Glutamatergic neuron (in vitro differentiated cells): Measurements from ENCODE around the gene FZD2. TPM values are rescaled to one million over a fixed set of nuclear protein-coding genes. Genes with fewer than 3 reads are reported as not detected.

Source experiments
- DNase-seq: peaks from one replicate; pipeline ENCODE4 v3.0.0; 2022
- H3K27ac Mint-ChIP-seq: one replicate; pipeline ENCODE4 v1.8.0; 2020; ENCODE audit warnings: mild to moderate bottlenecking, mixed read lengths, inconsistent platforms; ENCODE audit not compliant: unreplicated experiment
- H3K27me3 Mint-ChIP-seq: one replicate; pipeline ENCODE4 v1.8.0; 2020; ENCODE audit warnings: mild to moderate bottlenecking, moderate library complexity, mixed read lengths, inconsistent platforms; ENCODE audit not compliant: unreplicated experiment
- H3K36me3 Mint-ChIP-seq: one replicate; pipeline ENCODE4 v1.8.0; 2020; ENCODE audit warnings: mild to moderate bottlenecking, mixed read lengths, inconsistent platforms; ENCODE audit not compliant: unreplicated experiment
- H3K4me1 Mint-ChIP-seq: one replicate; pipeline ENCODE4 v1.8.0; 2020; ENCODE audit warnings: mild to moderate bottlenecking, low read depth, mixed read lengths, inconsistent platforms; ENCODE audit not compliant: unreplicated experiment
- H3K4me3 Mint-ChIP-seq: one replicate; pipeline ENCODE4 v1.8.0; 2020; ENCODE audit warnings: mild to moderate bottlenecking, mixed read lengths, inconsistent platforms; ENCODE audit not compliant: unreplicated experiment
- H3K9me3 Mint-ChIP-seq: one replicate; pipeline ENCODE4 v1.8.0; 2020; ENCODE audit warnings: mild to moderate bottlenecking, moderate library complexity, mixed read lengths, inconsistent platforms; ENCODE audit not compliant: unreplicated experiment
- CTCF ChIP-seq: fragments of 200-600 bp; sonication (generic); IDR thresholded peaks from one replicate; pipeline ENCODE4 v1.5.0; 2021; ENCODE audit not compliant: partially characterized antibody, unreplicated experiment
- total RNA-seq: library from RNA; stranded (reverse); fragmentation: NEBNext Ultra II Directional; extraction: Animal tissue kit (Norgen Biotek cat#: 25700); gene quantifications from one replicate; pipeline ENCODE4 v1.2.1, GENCODE V29; 2021; ENCODE audit not compliant: unreplicated experiment

The FZD2 gene
- total RNA-seq, 1 donor from 2014 or later: 1.3 TPM

GRCh38 chr17:44610331-44610730 lies 53.0 kb downstream of the FZD2 start:
- Mint-ChIP-seq H3K9me3 (peaks cover 2% of the 10 kb centered on the region), H3K27ac (no peak overlapping the region), H3K4me3 (no peak overlapping the region), H3K36me3 (no peaks in the 10 kb centered on the region), H3K4me1 (peaks cover 6% of the 10 kb centered on the region), H3K27me3 (peaks cover 1% of the 10 kb centered on the region)
- no peak for DNase-seq
- TF ChIP-seq CTCF: no peak

Other genes starting within 250 kb of the FZD2 start
- gene RUNDC3A, start 248.9 kb upstream of the FZD2 start, total RNA-seq: 282 TPM
- 104 TPM for gene SLC25A39, start 232.7 kb upstream of the FZD2 start, total RNA-seq
- gene GRN, start 212.2 kb upstream of the FZD2 start, total RNA-seq: 88.7 TPM
- gene FAM171A2, start 193.6 kb upstream of the FZD2 start, total RNA-seq: 81.3 TPM
- 7.1 TPM for gene ITGA2B, start 167.8 kb upstream of the FZD2 start, total RNA-seq
- 62.6 TPM for gene GPATCH8, start 54.1 kb upstream of the FZD2 start, total RNA-seq
- gene MEIOC, start 99.0 kb downstream of the FZD2 start, total RNA-seq: not detected
- gene CCDC43, start 132.3 kb downstream of the FZD2 start, total RNA-seq: 22.9 TPM
- 15.5 TPM for gene DBF4B, start 151.2 kb downstream of the FZD2 start, total RNA-seq
- 396 TPM for gene ADAM11, start 201.5 kb downstream of the FZD2 start, total RNA-seq